HEK293 (cell line): ENCODE measurements around the gene ZNF471.

Experiments
- GFI1B ChIP-seq: fragments of 450-650 bp; formaldehyde crosslinking; IDR thresholded peaks from 2 replicates; pipeline ENCODE4 v1.5.1; 2016; ENCODE audit warnings: missing biosample characterization, missing genetic modification characterization
- GLIS2 ChIP-seq: fragments of 450-650 bp; formaldehyde crosslinking; IDR thresholded peaks from 2 replicates; pipeline ENCODE4 v1.5.1; 2016; ENCODE audit warnings: missing biosample characterization, missing genetic modification characterization
- HIC1 ChIP-seq: fragments of 450-650 bp; formaldehyde crosslinking; IDR thresholded peaks from 2 replicates; pipeline ENCODE4 v1.5.1; 2016; ENCODE audit warnings: missing biosample characterization, missing genetic modification characterization
- KLF17 ChIP-seq: fragments of 450-650 bp; formaldehyde crosslinking; IDR thresholded peaks from 2 replicates; pipeline ENCODE4 v1.5.1; 2016; ENCODE audit warnings: missing biosample characterization, missing genetic modification characterization
- MYNN ChIP-seq: fragments of 450-650 bp; formaldehyde crosslinking; IDR thresholded peaks from 2 replicates; pipeline ENCODE4 v1.5.1; 2016; ENCODE audit warnings: missing biosample characterization, missing genetic modification characterization, borderline replicate concordance
- REPIN1 ChIP-seq: fragments of 450-650 bp; formaldehyde crosslinking; IDR thresholded peaks from 2 replicates; pipeline ENCODE4 v1.5.1; 2017; ENCODE audit warnings: missing biosample characterization, missing genetic modification characterization, low read depth
- SP2 ChIP-seq: fragments of 450-650 bp; formaldehyde crosslinking; IDR thresholded peaks from 2 replicates; pipeline ENCODE4 v1.5.1; 2016; ENCODE audit warnings: missing biosample characterization, missing genetic modification characterization
- ZBTB6 ChIP-seq: fragments of 450-650 bp; formaldehyde crosslinking; IDR thresholded peaks from 2 replicates; pipeline ENCODE4 v1.5.1; 2017; ENCODE audit warnings: missing biosample characterization, missing genetic modification characterization
- ZNF18 ChIP-seq: fragments of 450-650 bp; formaldehyde crosslinking; IDR thresholded peaks from 2 replicates; pipeline ENCODE4 v1.5.1; 2016; ENCODE audit warnings: missing biosample characterization, missing genetic modification characterization
- ZNF24 ChIP-seq: fragments of 450-650 bp; formaldehyde crosslinking; IDR thresholded peaks from 2 replicates; pipeline ENCODE4 v1.5.1; 2016; ENCODE audit warnings: missing biosample characterization, missing genetic modification characterization
- ZNF248 ChIP-seq: fragments of 450-650 bp; formaldehyde crosslinking; IDR thresholded peaks from 2 replicates; pipeline ENCODE4 v1.5.1; 2017; ENCODE audit warnings: missing biosample characterization, missing genetic modification characterization
- ZNF292 ChIP-seq: fragments of 450-650 bp; formaldehyde crosslinking; IDR thresholded peaks from 2 replicates; pipeline ENCODE4 v1.5.1; 2016; ENCODE audit warnings: low read depth, missing biosample characterization, missing genetic modification characterization, borderline replicate concordance
- ZNF350 ChIP-seq: fragments of 450-650 bp; formaldehyde crosslinking; IDR thresholded peaks from 2 replicates; pipeline ENCODE4 v1.5.0; 2017; ENCODE audit warnings: missing biosample characterization, mild to moderate bottlenecking, missing genetic modification characterization
- ZNF354C ChIP-seq: fragments of 450-650 bp; formaldehyde crosslinking; IDR thresholded peaks from 2 replicates; pipeline ENCODE4 v1.5.1; 2016; ENCODE audit warnings: missing biosample characterization, missing genetic modification characterization, low read depth, borderline replicate concordance
- ZNF433 ChIP-seq: fragments of 450-650 bp; formaldehyde crosslinking; IDR thresholded peaks from 2 replicates; pipeline ENCODE4 v1.5.1; 2016; ENCODE audit warnings: missing biosample characterization, missing genetic modification characterization, low read depth
- ZNF530 ChIP-seq: fragments of 450-650 bp; formaldehyde crosslinking; IDR thresholded peaks from 2 replicates; pipeline ENCODE4 v1.5.1; 2016; ENCODE audit warnings: low read depth, missing biosample characterization, missing genetic modification characterization
- ZNF544 ChIP-seq: fragments of 450-650 bp; formaldehyde crosslinking; IDR thresholded peaks from 2 replicates; pipeline ENCODE4 v1.5.0; 2017; ENCODE audit warnings: missing biosample characterization, missing genetic modification characterization
- ZNF555 ChIP-seq: fragments of 450-650 bp; formaldehyde crosslinking; conservative IDR thresholded peaks from 2 replicates; pipeline ENCODE4 v1.5.1; 2017; ENCODE audit warnings: missing biosample characterization, mild to moderate bottlenecking, missing genetic modification characterization, inconsistent platforms
- ZNF596 ChIP-seq: fragments of 450-650 bp; IDR thresholded peaks from 2 replicates; pipeline ENCODE4 v1.5.0; 2018; ENCODE audit warnings: missing biosample characterization, mild to moderate bottlenecking, missing genetic modification characterization, moderate library complexity
- ZNF629 ChIP-seq: fragments of 450-650 bp; formaldehyde crosslinking; IDR thresholded peaks from 2 replicates; pipeline ENCODE4 v1.5.1; 2017; ENCODE audit warnings: missing biosample characterization, missing genetic modification characterization
- ZNF747 ChIP-seq: fragments of 450-650 bp; formaldehyde crosslinking; IDR thresholded peaks from 2 replicates; pipeline ENCODE4 v1.5.1; 2016; ENCODE audit warnings: missing biosample characterization, missing genetic modification characterization
- ZNF830 ChIP-seq: fragments of 450-650 bp; IDR thresholded peaks from 2 replicates; pipeline ENCODE4 v1.5.0; 2018; ENCODE audit warnings: missing biosample characterization, missing genetic modification characterization, low read depth, mild to moderate bottlenecking, moderate library complexity
- ZSCAN23 ChIP-seq: fragments of 450-650 bp; formaldehyde crosslinking; IDR thresholded peaks from 2 replicates; pipeline ENCODE4 v1.5.1; 2016; ENCODE audit warnings: missing biosample characterization, missing genetic modification characterization
- ZSCAN30 ChIP-seq: fragments of 450-650 bp; IDR thresholded peaks from 2 replicates; pipeline ENCODE4 v1.5.1; 2018; ENCODE audit warnings: missing biosample characterization, mild to moderate bottlenecking, missing genetic modification characterization, moderate library complexity
- TF ChIP-seq, protein P1 (sequence below): fragments of 450-650 bp; formaldehyde crosslinking; IDR thresholded peaks from 2 replicates; pipeline ENCODE4 v1.5.1; 2016; ENCODE audit warnings: missing biosample characterization, missing genetic modification characterization, borderline replicate concordance
- TF ChIP-seq, protein P2 (sequence below): fragments of 450-650 bp; formaldehyde crosslinking; IDR thresholded peaks from 2 replicates; pipeline ENCODE4 v1.5.1; 2016; ENCODE audit warnings: missing biosample characterization, missing genetic modification characterization
- TF ChIP-seq, protein P3 (sequence below): fragments of 450-650 bp; formaldehyde crosslinking; IDR thresholded peaks from 2 replicates; pipeline ENCODE4 v1.5.1; 2016; ENCODE audit warnings: missing biosample characterization, missing genetic modification characterization

Gene ZNF471

DNA sequence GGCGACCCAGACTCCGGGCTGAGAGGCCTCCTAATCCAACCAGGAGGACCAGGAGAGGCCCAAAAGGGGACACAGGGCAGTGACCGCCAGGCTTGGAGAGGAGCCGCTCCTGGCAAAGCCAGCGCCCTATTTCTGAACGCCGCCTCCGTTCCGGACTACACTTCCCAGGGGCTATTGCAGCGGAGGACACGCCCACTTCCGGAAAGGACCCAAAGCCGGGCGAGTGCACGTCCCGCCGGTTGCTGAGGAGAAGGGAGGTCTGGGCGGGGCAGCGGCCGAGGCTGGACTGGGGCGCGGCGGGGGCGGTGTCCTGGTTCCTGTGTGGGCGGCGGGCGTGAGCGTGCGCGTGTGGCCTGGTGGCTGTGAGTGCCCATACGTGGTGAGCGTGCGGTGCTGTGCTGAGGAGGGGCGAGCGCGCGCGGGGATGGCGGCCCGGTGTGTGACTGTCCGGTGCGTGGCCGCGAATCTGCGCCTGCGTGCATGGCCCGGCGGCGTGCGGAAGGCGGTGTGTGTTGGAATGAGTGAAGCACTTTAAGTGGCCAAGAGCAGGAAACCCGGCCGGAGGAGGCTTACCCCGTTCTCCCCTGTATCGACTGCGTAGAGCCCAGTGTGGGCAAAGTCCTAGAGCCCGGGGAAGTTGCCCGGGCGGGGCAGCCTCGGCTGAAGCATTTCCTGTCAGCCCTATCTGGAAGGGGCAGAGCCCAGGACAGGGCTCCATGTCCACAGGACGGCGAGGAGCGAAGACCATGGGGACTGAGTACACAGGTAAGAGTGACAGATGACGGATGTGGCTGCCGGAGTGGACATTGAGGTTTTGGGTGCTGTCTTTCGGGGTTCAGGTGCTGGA lies 59.8 kb downstream of the ZNF471 start, which contains the start of gene ZNF470 (continued):
- TF ChIP-seq, protein P1, sequence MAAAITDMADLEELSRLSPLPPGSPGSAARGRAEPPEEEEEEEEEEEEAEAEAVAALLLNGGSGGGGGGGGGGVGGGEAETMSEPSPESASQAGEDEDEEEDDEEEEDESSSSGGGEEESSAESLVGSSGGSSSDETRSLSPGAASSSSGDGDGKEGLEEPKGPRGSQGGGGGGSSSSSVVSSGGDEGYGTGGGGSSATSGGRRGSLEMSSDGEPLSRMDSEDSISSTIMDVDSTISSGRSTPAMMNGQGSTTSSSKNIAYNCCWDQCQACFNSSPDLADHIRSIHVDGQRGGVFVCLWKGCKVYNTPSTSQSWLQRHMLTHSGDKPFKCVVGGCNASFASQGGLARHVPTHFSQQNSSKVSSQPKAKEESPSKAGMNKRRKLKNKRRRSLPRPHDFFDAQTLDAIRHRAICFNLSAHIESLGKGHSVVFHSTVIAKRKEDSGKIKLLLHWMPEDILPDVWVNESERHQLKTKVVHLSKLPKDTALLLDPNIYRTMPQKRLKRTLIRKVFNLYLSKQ (tag by site-specific recombination): no peak
- no peak for TF ChIP-seq ZNF629 (tag by site-specific recombination)
- TF ChIP-seq ZNF24 (tag by site-specific recombination): no peak
- no peak for TF ChIP-seq GFI1B (tag by site-specific recombination)
- no peak for TF ChIP-seq REPIN1 (tag by site-specific recombination)
- TF ChIP-seq ZNF747 (tag by site-specific recombination): no peak
- TF ChIP-seq MYNN (tag by site-specific recombination): no peak
- TF ChIP-seq, protein P2, sequence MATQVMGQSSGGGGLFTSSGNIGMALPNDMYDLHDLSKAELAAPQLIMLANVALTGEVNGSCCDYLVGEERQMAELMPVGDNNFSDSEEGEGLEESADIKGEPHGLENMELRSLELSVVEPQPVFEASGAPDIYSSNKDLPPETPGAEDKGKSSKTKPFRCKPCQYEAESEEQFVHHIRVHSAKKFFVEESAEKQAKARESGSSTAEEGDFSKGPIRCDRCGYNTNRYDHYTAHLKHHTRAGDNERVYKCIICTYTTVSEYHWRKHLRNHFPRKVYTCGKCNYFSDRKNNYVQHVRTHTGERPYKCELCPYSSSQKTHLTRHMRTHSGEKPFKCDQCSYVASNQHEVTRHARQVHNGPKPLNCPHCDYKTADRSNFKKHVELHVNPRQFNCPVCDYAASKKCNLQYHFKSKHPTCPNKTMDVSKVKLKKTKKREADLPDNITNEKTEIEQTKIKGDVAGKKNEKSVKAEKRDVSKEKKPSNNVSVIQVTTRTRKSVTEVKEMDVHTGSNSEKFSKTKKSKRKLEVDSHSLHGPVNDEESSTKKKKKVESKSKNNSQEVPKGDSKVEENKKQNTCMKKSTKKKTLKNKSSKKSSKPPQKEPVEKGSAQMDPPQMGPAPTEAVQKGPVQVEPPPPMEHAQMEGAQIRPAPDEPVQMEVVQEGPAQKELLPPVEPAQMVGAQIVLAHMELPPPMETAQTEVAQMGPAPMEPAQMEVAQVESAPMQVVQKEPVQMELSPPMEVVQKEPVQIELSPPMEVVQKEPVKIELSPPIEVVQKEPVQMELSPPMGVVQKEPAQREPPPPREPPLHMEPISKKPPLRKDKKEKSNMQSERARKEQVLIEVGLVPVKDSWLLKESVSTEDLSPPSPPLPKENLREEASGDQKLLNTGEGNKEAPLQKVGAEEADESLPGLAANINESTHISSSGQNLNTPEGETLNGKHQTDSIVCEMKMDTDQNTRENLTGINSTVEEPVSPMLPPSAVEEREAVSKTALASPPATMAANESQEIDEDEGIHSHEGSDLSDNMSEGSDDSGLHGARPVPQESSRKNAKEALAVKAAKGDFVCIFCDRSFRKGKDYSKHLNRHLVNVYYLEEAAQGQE (tag by site-specific recombination): no peak
- peak; percentile 55; the same call in 1 of the 2 replicates for TF ChIP-seq HIC1
- TF ChIP-seq, protein P3, sequence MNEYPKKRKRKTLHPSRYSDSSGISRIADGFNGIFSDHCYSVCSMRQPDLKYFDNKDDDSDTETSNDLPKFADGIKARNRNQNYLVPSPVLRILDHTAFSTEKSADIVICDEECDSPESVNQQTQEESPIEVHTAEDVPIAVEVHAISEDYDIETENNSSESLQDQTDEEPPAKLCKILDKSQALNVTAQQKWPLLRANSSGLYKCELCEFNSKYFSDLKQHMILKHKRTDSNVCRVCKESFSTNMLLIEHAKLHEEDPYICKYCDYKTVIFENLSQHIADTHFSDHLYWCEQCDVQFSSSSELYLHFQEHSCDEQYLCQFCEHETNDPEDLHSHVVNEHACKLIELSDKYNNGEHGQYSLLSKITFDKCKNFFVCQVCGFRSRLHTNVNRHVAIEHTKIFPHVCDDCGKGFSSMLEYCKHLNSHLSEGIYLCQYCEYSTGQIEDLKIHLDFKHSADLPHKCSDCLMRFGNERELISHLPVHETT (tag by site-specific recombination): no peak
- peak; percentile 93 for TF ChIP-seq SP2 (tag by site-specific recombination)
- TF ChIP-seq KLF17: no peak
- no peak for TF ChIP-seq ZNF292
- TF ChIP-seq ZNF596 (tag by site-specific recombination): no peak
- no peak for TF ChIP-seq ZNF433
- no peak for TF ChIP-seq ZNF350 (tag by site-specific recombination)
- TF ChIP-seq ZNF830 (tag by site-specific recombination): no peak
- TF ChIP-seq ZNF544 (tag by site-specific recombination): no peak
- peak; percentile 7; the same call in 1 of the 2 replicates for TF ChIP-seq ZNF530 (tag by site-specific recombination)
- no peak for TF ChIP-seq ZSCAN30
- TF ChIP-seq ZNF18: no peak
- peak; percentile 74 for TF ChIP-seq ZBTB6 (tag by site-specific recombination)
- TF ChIP-seq ZNF248 (tag by site-specific recombination): no peak
- TF ChIP-seq ZSCAN23: no peak
- peak; percentile 71; the same call in 1 of the 2 replicates for TF ChIP-seq GLIS2 (tag by site-specific recombination)
- no peak for TF ChIP-seq ZNF354C (tag by site-specific recombination)
- no peak for TF ChIP-seq ZNF555 (tag by site-specific recombination)
